AG04450 (cell line): ENCODE data around the gene ITPR3. TPM values are rescaled to one million over a fixed set of nuclear protein-coding genes. Genes with fewer than 3 reads are reported as not detected.
A peak's percentile ranks its signal among the peaks of the same experiment; 100 is the strongest.

Experiments used
- CTCF ChIA-PET: fragments of 300-600, 350-600 bp; formaldehyde crosslinking; extraction: SDS; loops from one replicate; lab custom pipeline; 2022; ENCODE audit warnings: antibody characterized with exemption, inconsistent platforms; lab: Charles Lee
- POLR2A ChIA-PET: fragments of 350-600 bp; formaldehyde crosslinking; extraction: SDS; loops from one replicate; lab custom pipeline; 2021; ENCODE audit warnings: antibody characterized with exemption, inconsistent platforms; lab: Yijun Ruan, JAX
- DNase-seq: peaks from one replicate; pipeline ENCODE4 v3.0.0-alpha.2; 2011; ENCODE audit warnings: low read depth, low spot score
- H3K27ac ChIP-seq: one replicate; pipeline ENCODE4 v1.5.1; 2012; ENCODE audit warnings: low read depth, low read length, control low read depth
- H3K27me3 ChIP-seq: one replicate; pipeline ENCODE4 v1.6.0; 2012; ENCODE audit warnings: low read length; ENCODE audit not compliant: control insufficient read depth, insufficient read depth
- H3K4me3 ChIP-seq: 2 replicates; pipeline ENCODE4 v1.5.1; 2011; ENCODE audit warnings: mild to moderate bottlenecking, low read depth, low read length, control low read depth
- H3K9me3 ChIP-seq: 2 replicates; pipeline ENCODE4 v1.5.1; 2012; ENCODE audit warnings: low read length; ENCODE audit not compliant: control insufficient read depth, insufficient read depth
- CTCF ChIP-seq: IDR thresholded peaks from 2 replicates; pipeline ENCODE4 v1.5.1; 2011; ENCODE audit warnings: low read depth, low read length, control low read depth, inconsistent platforms
- polyA plus RNA-seq: library from polyadenylated mRNA; depleted of rRNA; stranded (reverse); fragments of >200 nt; gene quantifications from 2 replicates; pipeline ENCODE4 v1.2.3, GENCODE V29; 2011

The ITPR3 gene
- polyA plus RNA-seq, 1 experiment, result 4.4 TPM

- no peak overlapping the region for H3K27ac ChIP-seq
- no peak for TF ChIP-seq CTCF
- no peak overlapping the region for H3K4me3 ChIP-seq
- H3K9me3 ChIP-seq, result no peaks in the 10 kb centered on the region
- no peak for DNase-seq
- CTCF ChIA-PET, result interaction anchor here (0.6 to 1.6 kb wide), 8 partner anchors 11 to 306 kb away, joined by 3 to 8 read pairs (median 4); partner anchors contain the start of genes ITPR3 and UQCC2
- POLR2A ChIA-PET, result no interaction called here
- H3K27me3 ChIP-seq, result peaks cover 2% of the 10 kb centered on the region
Observed at GRCh38 chr6:33631971-33632557, 10.9 kb downstream of the ITPR3 start.

- Histone ChIP-seq H3K9me3 (no peaks in the 10 kb centered on the region), H3K27me3 (peaks cover 2% of the 10 kb centered on the region), H3K27ac (no peak overlapping the region), H3K4me3 (no peak overlapping the region)
- ChIA-PET CTCF (interaction anchor here (1.0 to 1.6 kb wide), 6 partner anchors 11 to 78 kb away, joined by 3 to 8 read pairs (median 4); partner anchors contain the start of genes ITPR3 and UQCC2), POLR2A (no interaction called here)
- no peak for DNase-seq
- TF ChIP-seq CTCF, result peak; percentile 70
Observed at GRCh38 chr6:33632558-33633039, 11.5 kb downstream of the ITPR3 start.

GRCh38 chr6:33633084-33633461, 12.0 kb downstream of the ITPR3 start:
- CTCF ChIA-PET, result interaction anchor here (1.0 to 1.6 kb wide), 6 partner anchors 12 to 78 kb away, joined by 3 to 8 read pairs (median 4); partner anchors contain the start of genes ITPR3 and UQCC2
- DNase-seq, result no peak
- POLR2A ChIA-PET, result no interaction called here
- Histone ChIP-seq H3K9me3 (no peaks in the 10 kb centered on the region), H3K27me3 (peaks cover 2% of the 10 kb centered on the region), H3K27ac (no peak overlapping the region), H3K4me3 (peak overlapping the region; percentile 55)
- no peak for TF ChIP-seq CTCF

- TF ChIP-seq CTCF, result no peak
- H3K9me3 ChIP-seq, result no peaks in the 10 kb centered on the region
- CTCF ChIA-PET, result interaction anchor here (0.6 to 1.6 kb wide), 3 partner anchors 44 to 266 kb away, joined by 3 to 8 read pairs (median 4); partner anchors contain the start of gene UQCC2
- POLR2A ChIA-PET, result interaction anchor here (1.8 kb wide), 1 partner anchor 78 kb away, joined by 5 read pairs; the partner anchor contains the start of gene UQCC2
- H3K4me3 ChIP-seq, result peak overlapping the region; percentile 64
- peaks cover 2% of the 10 kb centered on the region for H3K27me3 ChIP-seq
- H3K27ac ChIP-seq, result peak overlapping the region; percentile 11
- no peak for DNase-seq
Observed at GRCh38 chr6:33633462-33634158, 12.5 kb downstream of the ITPR3 start.
